CD14-positive monocyte (primary cell): ENCODE results near the gene ACACA. TPM values are rescaled to one million over a fixed set of nuclear protein-coding genes. Genes with fewer than 3 reads are reported as not detected.

Source experiments
- DNase-seq, 3 donors: peaks; one replicate each; pipeline ENCODE4 v3.0.0-alpha.2; 2011 to 2022
- H2AFZ ChIP-seq: 2 replicates; pipeline ENCODE4 v1.6.0; 2012; ENCODE audit warnings: mild to moderate bottlenecking, low read depth, low read length, inconsistent platforms; ENCODE audit not compliant: insufficient read depth, poor library complexity, severe bottlenecking
- H3K27ac ChIP-seq, 2 donors: 1 replicate in 1 of 2; 2 replicates in 1 of 2; pipeline ENCODE4 v1.5.1; 2012 to 2013; ENCODE audit warnings: low read length in 2 of 2, control low read depth in 1 of 2, inconsistent platforms in 1 of 2, low read depth in 1 of 2, mild to moderate bottlenecking in 1 of 2
- H3K27me3 ChIP-seq, 2 donors: one replicate each; pipeline versions ENCODE4 v1.6.0 to v1.6.1; 2011 to 2013; ENCODE audit warnings: low read length in 2 of 2; ENCODE audit not compliant: control insufficient read depth in 2 of 2, insufficient read depth in 2 of 2
- H3K36me3 ChIP-seq, 2 donors: replicated peaks in 1 of 2; 1 replicate in 1 of 2; 2 replicates in 1 of 2; pipeline versions ENCODE4 v1.5.1 to v1.6.1; 2012 to 2013; ENCODE audit warnings: low read length in 2 of 2, control low read depth in 1 of 2, inconsistent platforms in 1 of 2, mild to moderate bottlenecking in 1 of 2; ENCODE audit not compliant: insufficient read depth in 2 of 2, control insufficient read depth in 1 of 2
- H3K4me1 ChIP-seq, 2 donors: 1 replicate in 1 of 2; 2 replicates in 1 of 2; pipeline versions ENCODE4 v1.5.1 to v1.6.1; 2012 to 2013; ENCODE audit warnings: low read length in 2 of 2, control low read depth in 1 of 2, inconsistent platforms in 1 of 2, mild to moderate bottlenecking in 1 of 2, moderate library complexity in 1 of 2; ENCODE audit not compliant: insufficient read depth in 2 of 2, control insufficient read depth in 1 of 2
- H3K4me2 ChIP-seq: replicated peaks from 2 replicates; pipeline ENCODE3; 2012; ENCODE audit warnings: low read length, moderate library complexity, mild to moderate bottlenecking; ENCODE audit not compliant: poor library complexity, severe bottlenecking; ENCODE audit errors: extremely low read depth
- H3K4me3 ChIP-seq, 3 experiments: fragments of 200-600 bp in 1 of 3; sonication (generic) in 1 of 3; replicated peaks in 1 of 3; 1 replicate in 2 of 3; 2 replicates in 1 of 3; pipeline ENCODE4 v1.5.1; 2011 to 2013; ENCODE audit warnings: low read length in 3 of 3, mild to moderate bottlenecking in 3 of 3, control low read depth in 2 of 3, low read depth in 2 of 3, inconsistent platforms in 1 of 3, moderate library complexity in 1 of 3
- H3K79me2 ChIP-seq: 2 replicates; pipeline ENCODE4 v1.6.0; 2012; ENCODE audit warnings: mild to moderate bottlenecking, control low read depth, inconsistent platforms, low read length, moderate library complexity; ENCODE audit not compliant: insufficient read depth
- H3K9ac ChIP-seq: 2 replicates; pipeline ENCODE4 v1.6.0; 2017; ENCODE audit warnings: low read length, mild to moderate bottlenecking; ENCODE audit not compliant: insufficient read depth, poor library complexity, severe bottlenecking
- H3K9me3 ChIP-seq, 2 donors: replicated peaks in 1 of 2; 1 replicate in 1 of 2; 2 replicates in 1 of 2; pipeline versions ENCODE4 v1.5.1 to v1.6.1; 2012 to 2013; ENCODE audit warnings: low read length in 2 of 2, control low read depth in 1 of 2; ENCODE audit not compliant: control insufficient read depth in 1 of 2, insufficient read depth in 1 of 2
- H4K20me1 ChIP-seq: 2 replicates; pipeline ENCODE4 v1.6.0; 2012; ENCODE audit warnings: mild to moderate bottlenecking, low read length, control low read depth, moderate library complexity; ENCODE audit not compliant: insufficient read depth
- H3K27ac Mint-ChIP-seq, 7 donors: one replicate each; pipeline ENCODE4 v1.8.0; 2020; ENCODE audit warnings: mild to moderate bottlenecking in 7 of 7, mixed read lengths in 7 of 7, moderate library complexity in 6 of 7, inconsistent platforms in 2 of 7
- H3K27me3 Mint-ChIP-seq, 3 donors: one replicate each; pipeline ENCODE4 v1.8.0; 2021 to 2022; ENCODE audit warnings: low read depth in 3 of 3, mild to moderate bottlenecking in 3 of 3, mixed read lengths in 3 of 3, moderate library complexity in 3 of 3, inconsistent platforms in 1 of 3
- H3K36me3 Mint-ChIP-seq, 2 donors: one replicate each; pipeline ENCODE4 v1.8.0; 2020; ENCODE audit warnings: mixed read lengths in 2 of 2, inconsistent platforms in 1 of 2, mild to moderate bottlenecking in 1 of 2
- H3K4me1 Mint-ChIP-seq: one replicate; pipeline ENCODE4 v1.8.0; 2020; ENCODE audit warnings: mild to moderate bottlenecking, mixed read lengths
- H3K4me3 Mint-ChIP-seq, 2 donors: one replicate each; pipeline ENCODE4 v1.8.0; 2020; ENCODE audit warnings: mild to moderate bottlenecking in 2 of 2, mixed read lengths in 2 of 2, moderate library complexity in 1 of 2
- H3K9me3 Mint-ChIP-seq, 7 donors: one replicate each; pipeline ENCODE4 v1.8.0; 2020 to 2022; ENCODE audit warnings: mixed read lengths in 7 of 7, mild to moderate bottlenecking in 6 of 7, moderate library complexity in 6 of 7, inconsistent platforms in 2 of 7
- WGBS: methylation state at CpG from one replicate; pipeline ENCODE4 v1.1.5; 2013; ENCODE audit warnings: missing lambda C conversion rate; ENCODE audit not compliant: insufficient coverage; 5-methylcytosine and 5-hydroxymethylcytosine counted together
- intact Hi-C, 2 donors: fragments of 100-400 bp; cut with micrococcal nuclease; formaldehyde crosslinking; loops; one replicate each; pipeline versions ENCODE4 v1.15.0 to v1.15.1; 2023
- polyA plus RNA-seq, 3 donors: library from polyadenylated mRNA; depleted of rRNA in 1 of 3; unstranded in 2 of 3; stranded (reverse) in 1 of 3; fragments of 300-500 nt in 2 of 3; fragments of >200 nt in 1 of 3; fragmentation: Illumina TruSeq in 2 of 3; gene quantifications; 1 replicate in 2 of 3; 2 replicates in 1 of 3; pipeline ENCODE4 v1.2.3, GENCODE V29; 2012 to 2021
- TF ChIP-seq, protein P1 (sequence below): fragments of 200-600 bp; IDR thresholded peaks from one replicate; pipeline ENCODE4 v1.8.0; 2022; ENCODE audit warnings: antibody characterized with exemption, mild to moderate bottlenecking

The ACACA gene
- polyA plus RNA-seq, 3 donors, result 3.5 to 4.6 (median 3.8) TPM

DNA sequence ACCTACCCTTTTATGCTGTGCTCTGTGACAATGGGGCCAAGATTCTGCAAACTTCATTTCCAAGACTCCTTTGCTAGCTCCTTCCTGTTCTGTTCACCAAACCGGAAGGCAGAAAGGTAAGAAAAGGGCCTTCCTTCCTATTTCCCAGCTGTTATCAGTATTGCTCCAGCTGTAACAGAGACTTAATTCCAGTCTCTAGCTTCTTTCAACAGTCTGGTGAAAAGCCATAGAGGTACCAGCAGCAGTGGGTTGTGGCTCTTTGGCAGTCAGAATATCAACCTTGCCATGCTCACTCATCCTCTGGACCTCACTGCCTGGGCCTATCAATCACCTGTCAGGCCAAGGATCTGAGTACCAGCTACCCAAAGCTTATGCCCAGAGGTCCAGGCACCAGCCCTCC is 120.2 kb downstream of the ACACA start:
- H3K27me3 Mint-ChIP-seq, result peaks cover 0 to 2% (median 0%) of the 10 kb centered on the region in 3 donors
- H3K4me3 ChIP-seq, result no peak overlapping the region
- H3K9ac ChIP-seq, result no peak overlapping the region
- H3K9me3 ChIP-seq, result no peaks in the 10 kb centered on the region
- TF ChIP-seq, protein P1, sequence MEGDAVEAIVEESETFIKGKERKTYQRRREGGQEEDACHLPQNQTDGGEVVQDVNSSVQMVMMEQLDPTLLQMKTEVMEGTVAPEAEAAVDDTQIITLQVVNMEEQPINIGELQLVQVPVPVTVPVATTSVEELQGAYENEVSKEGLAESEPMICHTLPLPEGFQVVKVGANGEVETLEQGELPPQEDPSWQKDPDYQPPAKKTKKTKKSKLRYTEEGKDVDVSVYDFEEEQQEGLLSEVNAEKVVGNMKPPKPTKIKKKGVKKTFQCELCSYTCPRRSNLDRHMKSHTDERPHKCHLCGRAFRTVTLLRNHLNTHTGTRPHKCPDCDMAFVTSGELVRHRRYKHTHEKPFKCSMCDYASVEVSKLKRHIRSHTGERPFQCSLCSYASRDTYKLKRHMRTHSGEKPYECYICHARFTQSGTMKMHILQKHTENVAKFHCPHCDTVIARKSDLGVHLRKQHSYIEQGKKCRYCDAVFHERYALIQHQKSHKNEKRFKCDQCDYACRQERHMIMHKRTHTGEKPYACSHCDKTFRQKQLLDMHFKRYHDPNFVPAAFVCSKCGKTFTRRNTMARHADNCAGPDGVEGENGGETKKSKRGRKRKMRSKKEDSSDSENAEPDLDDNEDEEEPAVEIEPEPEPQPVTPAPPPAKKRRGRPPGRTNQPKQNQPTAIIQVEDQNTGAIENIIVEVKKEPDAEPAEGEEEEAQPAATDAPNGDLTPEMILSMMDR, result no peak
- H3K4me1 ChIP-seq, result peaks cover 5 to 7% of the 10 kb centered on the region in 2 donors
- no peak overlapping the region for H3K27ac ChIP-seq
- no peak for DNase-seq
- WGBS, result 67% methylated on average over 1 of the region's 1 CpG
- peaks cover 0 to 6% of the 10 kb centered on the region in 2 donors for H3K36me3 ChIP-seq
- H3K27ac Mint-ChIP-seq, result no peak overlapping the region
- H3K9me3 Mint-ChIP-seq, result peaks cover 0 to 2% (median 0%) of the 10 kb centered on the region in 7 donors
- H3K4me1 Mint-ChIP-seq, result peaks cover 12% of the 10 kb centered on the region
- H3K36me3 Mint-ChIP-seq, result peaks cover 15 to 16% of the 10 kb centered on the region in 2 donors
- H3K79me2 ChIP-seq, result no peaks in the 10 kb centered on the region
- intact Hi-C loops, result no loop called here
- H2AFZ ChIP-seq, result no peak overlapping the region
- no peak overlapping the region for H3K4me3 Mint-ChIP-seq
- H4K20me1 ChIP-seq, result no peaks in the 10 kb centered on the region
- no peaks in the 10 kb centered on the region for H3K27me3 ChIP-seq
- no peak overlapping the region for H3K4me2 ChIP-seq

DNA sequence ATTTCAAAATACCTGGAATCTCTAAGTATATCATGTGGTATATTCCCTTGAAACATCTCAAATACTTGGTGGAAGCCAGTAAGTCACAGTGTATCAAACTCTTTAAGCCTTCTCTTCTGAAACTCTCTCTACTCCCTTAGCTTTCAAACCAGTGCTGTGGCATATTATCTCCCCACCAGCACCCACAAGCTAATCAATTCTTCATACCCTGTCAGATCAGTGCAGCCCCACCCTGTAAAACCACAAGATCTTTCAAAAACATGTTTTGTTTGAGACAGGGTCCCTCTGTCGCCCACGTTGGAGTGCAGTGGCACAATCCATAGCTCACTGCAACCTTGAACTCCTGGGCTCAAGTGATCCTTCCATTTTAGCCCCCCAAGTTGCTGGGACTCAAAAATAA is 122.4 kb downstream of the ACACA start:
- Histone ChIP-seq H3K79me2 (no peaks in the 10 kb centered on the region), H3K9ac (no peak overlapping the region), H3K4me1 (no peaks in the 10 kb centered on the region), H3K27ac (no peak overlapping the region), H3K27me3 (no peaks in the 10 kb centered on the region), H2AFZ (no peak overlapping the region), H4K20me1 (no peaks in the 10 kb centered on the region), H3K9me3 (no peaks in the 10 kb centered on the region), H3K36me3 (peaks cover 0 to 6% of the 10 kb centered on the region in 2 donors), H3K4me3 (no peak overlapping the region), H3K4me2 (no peak overlapping the region)
- no peak for DNase-seq
- H3K9me3 Mint-ChIP-seq, result no peaks in the 10 kb centered on the region
- H3K4me1 Mint-ChIP-seq, result no peaks in the 10 kb centered on the region
- H3K27me3 Mint-ChIP-seq, result peaks cover 0 to 2% (median 0%) of the 10 kb centered on the region in 3 donors
- TF ChIP-seq, protein P1, result no peak
- H3K27ac Mint-ChIP-seq, result no peak overlapping the region
- no peak overlapping the region for H3K4me3 Mint-ChIP-seq
- peaks cover 21 to 26% of the 10 kb centered on the region in 2 donors for H3K36me3 Mint-ChIP-seq
- intact Hi-C loops, result no loop called here
- WGBS, result 89% methylated on average over 2 of the region's 2 CpGs
